Activated CD8-positive, alpha-beta memory T cell treated with anti-CD3 and anti-CD28 coated beads, Interleukin-2, amount 50 U/mL, for 24 hours (primary cell): Measurements from ENCODE around the gene PCDHGA7.
"Not testable (repeated sequence)": the region's sequence is repeated elsewhere in the genome, so short reads cannot be mapped to it uniquely, and the experiment has no call there.

Experiments
- DNase-seq: peaks from one replicate; pipeline ENCODE4 v3.0.0-alpha.2; 2020; ENCODE audit errors: extremely low read depth

Gene PCDHGA7

DNA sequence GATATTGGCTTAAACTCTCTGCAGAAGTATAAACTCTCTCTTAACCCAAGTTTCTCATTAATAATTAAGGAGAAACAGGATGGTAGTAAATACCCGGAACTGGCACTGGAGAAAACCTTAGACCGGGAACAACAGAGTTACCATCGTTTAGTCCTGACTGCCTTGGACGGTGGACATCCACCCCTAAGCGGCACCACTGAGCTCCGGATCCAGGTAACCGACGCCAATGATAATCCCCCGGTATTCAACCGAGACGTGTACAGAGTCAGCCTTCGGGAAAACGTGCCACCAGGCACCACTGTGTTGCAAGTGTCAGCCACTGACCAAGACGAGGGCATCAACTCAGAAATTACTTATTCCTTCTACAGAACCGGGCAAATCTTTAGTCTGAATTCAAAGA lies 16.1 kb downstream of the PCDHGA7 start:
- DNase-seq = no peak

DNA sequence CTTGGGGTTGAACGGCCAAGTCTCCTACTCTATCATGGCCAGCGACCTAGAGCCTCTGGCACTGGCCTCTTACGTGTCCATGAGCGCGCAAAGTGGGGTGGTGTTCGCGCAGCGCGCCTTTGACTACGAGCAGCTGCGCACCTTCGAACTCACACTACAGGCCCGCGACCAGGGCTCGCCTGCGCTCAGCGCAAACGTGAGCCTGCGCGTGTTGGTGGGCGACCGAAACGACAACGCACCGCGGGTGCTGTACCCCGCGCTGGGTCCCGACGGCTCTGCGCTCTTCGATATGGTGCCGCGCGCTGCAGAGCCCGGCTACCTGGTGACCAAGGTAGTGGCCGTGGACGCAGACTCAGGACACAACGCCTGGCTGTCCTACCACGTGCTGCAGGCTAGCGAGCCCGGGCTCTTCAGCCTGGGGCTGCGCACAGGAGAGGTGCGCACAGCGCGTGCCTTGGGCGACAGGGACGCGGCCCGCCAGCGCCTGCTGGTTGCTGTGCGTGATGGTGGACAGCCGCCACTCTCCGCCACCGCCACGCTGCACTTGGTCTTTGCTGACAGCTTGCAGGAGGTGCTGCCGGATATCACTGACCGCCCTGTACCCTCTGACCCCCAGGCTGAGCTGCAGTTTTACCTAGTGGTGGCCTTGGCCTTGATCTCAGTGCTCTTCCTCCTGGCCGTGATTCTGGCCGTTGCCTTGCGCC lies 17.2 kb downstream of the PCDHGA7 start:
- DNase-seq = no peak

DNA sequence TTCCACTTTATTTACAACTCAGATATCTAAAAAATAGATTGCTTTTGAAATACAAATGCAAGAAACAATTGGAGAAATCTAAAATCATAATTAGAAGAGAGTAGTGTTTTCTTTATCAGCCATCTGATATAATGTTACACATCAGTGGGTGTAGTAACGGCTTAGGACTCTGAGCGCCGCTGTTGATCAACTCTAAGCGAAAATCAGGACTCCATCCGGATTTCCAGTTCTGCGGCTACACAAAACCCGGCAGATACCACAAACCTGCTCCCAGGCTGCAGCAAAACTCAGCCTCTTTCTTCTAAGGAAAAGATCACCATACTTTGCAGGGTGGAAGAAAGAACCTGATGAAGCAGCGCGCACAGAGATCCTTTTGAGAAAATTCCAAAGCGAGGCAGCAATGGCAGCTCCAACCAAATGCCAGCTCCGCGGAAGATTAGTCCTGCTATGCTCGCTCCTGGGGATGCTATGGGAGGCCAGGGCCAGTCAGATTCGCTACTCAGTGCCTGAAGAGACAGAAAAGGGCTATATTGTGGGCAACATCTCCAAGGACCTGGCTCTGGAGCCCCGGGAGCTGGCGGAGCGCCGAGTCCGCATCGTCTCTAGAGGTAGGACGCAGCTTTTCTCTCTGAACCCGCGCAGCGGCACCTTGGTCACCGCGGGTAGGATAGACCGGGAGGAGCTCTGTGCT lies 20.2 kb downstream of the PCDHGA7 start, which contains the start of gene PCDHGA9:
Gene PCDHGA9 (plus strand): TSS at position 226 of the 691 bp plus-strand sequence. CDS start 175 bp downstream, at position 401.
- DNase-seq = no peak

DNA sequence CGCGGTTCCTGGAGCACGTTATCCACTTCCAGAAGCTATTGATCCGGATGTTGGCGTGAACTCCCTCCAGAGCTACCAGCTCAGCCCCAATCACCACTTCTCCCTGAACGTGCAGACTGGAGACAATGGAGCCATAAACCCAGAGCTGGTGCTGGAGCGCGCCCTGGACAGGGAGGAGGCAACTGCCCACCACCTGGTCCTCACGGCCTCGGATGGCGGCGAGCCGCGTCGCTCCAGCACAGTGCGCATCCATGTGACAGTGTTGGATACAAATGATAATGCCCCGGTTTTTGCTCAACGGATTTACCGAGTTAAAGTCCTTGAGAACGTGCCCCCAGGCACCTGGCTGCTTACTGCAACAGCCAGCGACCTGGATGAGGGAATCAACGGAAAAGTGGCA lies 20.8 kb downstream of the PCDHGA7 start:
- no peak for DNase-seq

DNA sequence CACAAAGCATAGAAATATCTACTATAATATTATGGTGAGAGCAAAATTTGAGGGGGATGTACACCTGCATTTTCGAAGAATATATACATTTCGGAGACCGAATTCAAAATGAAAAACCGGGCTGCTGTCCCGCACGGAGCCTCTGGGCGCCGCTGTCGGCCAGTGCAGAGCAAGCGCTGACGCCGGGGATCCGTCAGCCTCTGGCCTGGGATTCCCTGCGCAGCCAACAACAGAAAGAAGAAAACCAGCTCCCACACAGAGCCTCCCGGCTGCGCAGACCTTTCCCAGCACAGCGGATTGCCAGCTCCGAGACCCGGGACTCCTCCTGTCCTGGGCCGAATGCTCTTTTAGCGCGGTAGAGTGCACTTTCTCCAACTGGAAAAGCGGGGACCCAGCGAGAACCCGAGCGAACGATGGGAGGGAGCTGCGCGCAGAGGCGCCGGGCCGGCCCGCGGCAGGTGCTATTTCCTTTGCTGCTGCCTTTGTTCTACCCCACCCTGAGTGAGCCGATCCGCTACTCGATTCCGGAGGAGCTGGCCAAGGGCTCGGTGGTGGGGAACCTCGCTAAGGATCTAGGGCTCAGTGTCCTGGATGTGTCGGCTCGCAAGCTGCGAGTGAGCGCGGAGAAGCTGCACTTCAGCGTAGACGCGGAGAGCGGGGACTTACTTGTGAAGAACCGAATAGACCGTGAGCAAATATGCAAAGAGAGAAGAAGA lies 25.4 kb downstream of the PCDHGA7 start, which contains the start of gene PCDHGB6:
Gene PCDHGB6 (plus strand): TSS at position 232 of the 716 bp plus-strand sequence. CDS start 182 bp downstream, at position 414.
- DNase-seq = not testable (repeated sequence)

DNA sequence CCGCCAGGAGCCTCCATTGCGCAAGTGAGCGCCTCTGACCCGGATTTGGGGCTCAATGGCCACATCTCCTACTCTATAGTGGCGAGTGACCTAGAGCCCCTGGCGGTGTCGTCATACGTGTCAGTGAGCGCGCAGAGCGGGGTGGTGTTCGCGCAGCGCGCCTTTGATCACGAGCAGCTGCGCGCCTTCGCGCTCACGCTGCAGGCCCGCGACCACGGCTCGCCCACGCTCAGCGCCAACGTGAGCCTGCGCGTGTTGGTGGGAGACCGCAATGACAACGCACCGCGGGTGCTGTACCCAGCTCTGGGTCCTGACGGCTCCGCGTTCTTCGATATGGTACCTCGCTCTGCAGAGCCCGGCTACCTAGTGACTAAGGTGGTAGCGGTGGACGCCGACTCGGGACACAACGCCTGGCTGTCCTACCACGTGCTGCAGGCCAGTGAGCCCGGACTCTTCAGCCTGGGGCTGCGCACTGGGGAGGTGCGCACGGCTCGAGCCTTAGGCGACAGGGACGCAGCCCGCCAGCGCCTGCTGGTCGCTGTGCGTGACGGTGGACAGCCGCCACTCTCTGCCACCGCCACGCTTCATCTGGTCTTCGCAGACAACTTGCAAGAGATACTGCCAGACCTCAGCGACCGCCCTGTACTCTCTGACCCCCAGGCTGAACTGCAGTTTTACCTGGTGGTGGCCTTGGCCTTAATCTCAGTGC lies 27.2 kb downstream of the PCDHGA7 start:
- no peak for DNase-seq

DNA sequence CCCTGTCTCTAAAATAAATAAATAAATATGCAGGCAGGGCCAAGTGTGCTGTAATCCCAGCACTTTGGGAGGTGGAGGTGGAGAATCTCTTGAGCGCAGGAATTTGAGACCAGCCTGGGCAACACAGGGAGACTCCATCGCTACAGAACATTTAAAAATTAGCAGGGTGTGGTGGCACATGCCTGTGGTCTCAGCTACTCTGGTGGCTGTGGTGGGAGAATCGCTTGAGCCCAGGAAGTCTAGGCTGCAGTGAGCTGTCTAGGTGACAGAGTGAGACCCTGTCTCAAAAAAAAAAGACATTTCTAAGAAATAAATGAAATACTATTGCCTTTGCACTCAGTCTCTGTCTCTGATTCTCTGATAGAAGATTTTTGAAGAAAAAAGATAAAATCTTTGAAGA lies 29.0 kb downstream of the PCDHGA7 start:
- DNase-seq = no peak

DNA sequence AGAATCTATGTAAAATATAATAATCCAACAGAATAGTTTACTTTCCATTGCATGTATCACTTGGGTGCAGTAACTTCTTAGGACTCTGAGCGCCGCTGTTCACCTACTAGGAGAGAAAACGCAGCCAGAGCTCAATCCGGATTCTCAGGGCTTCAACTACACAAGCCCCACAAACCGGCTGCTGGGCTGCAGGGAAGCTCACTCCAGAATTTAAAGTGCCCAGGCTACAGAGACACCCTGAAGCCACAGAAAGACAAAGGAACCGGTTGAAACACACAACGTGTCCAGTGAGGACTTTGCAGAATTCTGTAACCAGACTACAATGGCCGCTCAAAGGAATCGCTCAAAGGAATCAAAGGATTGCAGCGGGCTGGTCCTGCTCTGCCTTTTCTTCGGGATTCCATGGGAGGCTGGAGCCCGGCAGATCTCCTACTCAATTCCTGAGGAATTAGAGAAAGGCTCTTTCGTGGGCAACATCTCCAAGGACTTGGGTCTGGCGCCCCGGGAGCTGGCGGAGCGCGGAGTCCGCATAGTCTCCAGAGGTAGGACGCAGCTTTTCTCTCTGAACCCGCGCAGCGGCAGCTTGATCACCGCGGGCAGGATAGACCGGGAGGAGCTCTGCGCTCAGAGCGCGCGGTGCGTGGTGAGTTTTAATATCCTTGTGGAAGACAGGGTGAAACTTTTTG lies 30.5 kb downstream of the PCDHGA7 start, which contains the start of gene PCDHGA10:
Gene PCDHGA10 (plus strand): TSS at position 134 of the 686 bp plus-strand sequence. CDS start 189 bp downstream, at position 323.
- DNase-seq = no peak

DNA sequence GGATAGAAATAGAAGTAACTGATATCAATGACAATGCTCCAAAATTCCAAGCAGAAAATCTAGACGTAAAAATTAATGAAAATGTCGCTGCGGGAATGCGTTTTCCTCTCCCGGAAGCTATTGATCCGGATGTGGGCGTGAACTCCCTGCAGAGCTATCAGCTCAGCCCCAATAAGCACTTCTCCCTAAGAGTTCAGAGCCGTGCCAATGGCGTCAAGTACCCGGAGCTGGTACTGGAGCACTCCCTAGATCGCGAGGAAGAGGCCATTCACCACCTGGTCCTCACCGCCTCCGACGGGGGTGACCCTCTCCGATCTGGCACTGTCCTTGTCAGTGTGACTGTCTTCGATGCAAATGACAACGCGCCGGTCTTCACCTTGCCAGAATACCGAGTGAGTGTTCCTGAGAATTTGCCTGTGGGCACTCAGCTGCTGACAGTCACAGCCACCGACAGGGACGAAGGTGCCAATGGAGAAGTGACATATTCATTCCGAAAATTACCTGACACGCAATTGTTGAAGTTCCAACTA lies 31.1 kb downstream of the PCDHGA7 start:
- no peak for DNase-seq

DNA sequence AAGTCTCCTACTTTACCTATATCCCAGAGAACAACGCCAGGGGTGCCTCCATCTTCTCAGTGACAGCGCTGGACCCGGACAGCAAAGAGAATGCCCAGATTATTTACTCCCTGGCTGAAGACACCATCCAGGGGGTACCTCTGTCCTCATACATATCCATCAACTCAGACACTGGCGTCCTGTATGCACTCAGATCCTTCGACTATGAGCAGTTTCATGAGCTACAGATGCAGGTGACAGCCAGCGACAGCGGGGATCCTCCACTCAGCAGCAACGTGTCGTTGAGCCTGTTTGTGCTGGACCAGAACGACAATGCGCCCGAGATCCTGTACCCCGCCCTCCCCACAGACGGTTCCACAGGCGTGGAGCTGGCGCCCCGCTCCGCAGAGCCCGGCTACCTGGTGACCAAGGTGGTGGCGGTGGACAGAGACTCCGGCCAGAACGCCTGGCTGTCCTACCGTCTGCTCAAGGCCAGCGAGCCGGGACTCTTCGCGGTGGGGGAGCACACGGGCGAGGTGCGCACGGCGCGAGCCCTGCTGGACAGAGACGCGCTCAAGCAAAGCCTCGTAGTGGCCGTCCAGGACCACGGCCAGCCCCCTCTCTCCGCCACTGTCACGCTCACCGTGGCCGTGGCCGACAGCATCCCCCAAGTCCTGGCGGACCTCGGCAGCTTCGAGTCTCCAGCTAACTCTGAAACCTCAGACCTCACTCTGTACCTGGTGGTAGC lies 32.2 kb downstream of the PCDHGA7 start:
- not testable (repeated sequence) for DNase-seq

DNA sequence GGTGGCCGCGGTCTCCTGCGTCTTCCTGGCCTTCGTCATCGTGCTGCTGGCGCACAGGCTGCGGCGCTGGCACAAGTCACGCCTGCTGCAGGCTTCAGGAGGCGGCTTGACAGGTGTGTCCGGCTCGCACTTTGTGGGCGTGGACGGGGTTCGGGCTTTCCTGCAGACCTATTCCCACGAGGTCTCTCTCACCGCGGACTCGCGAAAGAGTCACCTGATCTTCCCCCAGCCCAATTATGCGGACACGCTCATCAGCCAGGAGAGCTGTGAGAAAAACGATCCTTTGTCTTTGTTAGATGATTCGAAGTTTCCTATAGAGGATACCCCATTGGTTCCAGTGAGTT lies 32.7 kb downstream of the PCDHGA7 start:
- DNase-seq = not testable (repeated sequence)

DNA sequence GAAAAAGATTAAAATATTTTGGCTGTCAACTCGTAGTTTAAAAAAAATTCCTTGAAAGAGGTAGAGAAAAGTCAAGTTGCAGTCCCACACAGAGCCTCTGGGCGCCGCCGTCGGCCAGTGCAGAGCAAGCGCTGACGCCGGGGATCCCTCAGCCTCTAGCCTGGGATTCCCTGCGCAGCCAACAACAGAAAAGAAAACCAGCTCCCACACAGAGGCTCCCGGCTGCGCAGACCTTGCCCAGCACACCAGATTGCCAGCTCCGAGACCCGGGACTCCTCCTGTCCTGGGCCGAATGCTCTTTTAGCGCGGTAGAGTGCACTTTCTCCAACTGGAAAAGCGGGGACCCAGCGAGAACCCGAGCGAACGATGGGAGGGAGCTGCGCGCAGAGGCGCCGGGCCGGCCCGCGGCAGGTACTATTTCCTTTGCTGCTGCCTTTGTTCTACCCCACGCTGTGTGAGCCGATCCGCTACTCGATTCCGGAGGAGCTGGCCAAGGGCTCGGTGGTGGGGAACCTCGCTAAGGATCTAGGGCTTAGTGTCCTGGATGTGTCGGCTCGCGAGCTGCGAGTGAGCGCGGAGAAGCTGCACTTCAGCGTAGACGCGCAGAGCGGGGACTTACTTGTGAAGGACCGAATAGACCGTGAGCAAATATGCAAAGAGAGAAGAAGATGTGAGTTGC lies 35.1 kb downstream of the PCDHGA7 start, which contains the start of gene PCDHGB7:
Gene PCDHGB7 (plus strand): TSS at position 184 of the 679 bp plus-strand sequence. CDS start 183 bp downstream, at position 367.
- DNase-seq = not testable (repeated sequence)

DNA sequence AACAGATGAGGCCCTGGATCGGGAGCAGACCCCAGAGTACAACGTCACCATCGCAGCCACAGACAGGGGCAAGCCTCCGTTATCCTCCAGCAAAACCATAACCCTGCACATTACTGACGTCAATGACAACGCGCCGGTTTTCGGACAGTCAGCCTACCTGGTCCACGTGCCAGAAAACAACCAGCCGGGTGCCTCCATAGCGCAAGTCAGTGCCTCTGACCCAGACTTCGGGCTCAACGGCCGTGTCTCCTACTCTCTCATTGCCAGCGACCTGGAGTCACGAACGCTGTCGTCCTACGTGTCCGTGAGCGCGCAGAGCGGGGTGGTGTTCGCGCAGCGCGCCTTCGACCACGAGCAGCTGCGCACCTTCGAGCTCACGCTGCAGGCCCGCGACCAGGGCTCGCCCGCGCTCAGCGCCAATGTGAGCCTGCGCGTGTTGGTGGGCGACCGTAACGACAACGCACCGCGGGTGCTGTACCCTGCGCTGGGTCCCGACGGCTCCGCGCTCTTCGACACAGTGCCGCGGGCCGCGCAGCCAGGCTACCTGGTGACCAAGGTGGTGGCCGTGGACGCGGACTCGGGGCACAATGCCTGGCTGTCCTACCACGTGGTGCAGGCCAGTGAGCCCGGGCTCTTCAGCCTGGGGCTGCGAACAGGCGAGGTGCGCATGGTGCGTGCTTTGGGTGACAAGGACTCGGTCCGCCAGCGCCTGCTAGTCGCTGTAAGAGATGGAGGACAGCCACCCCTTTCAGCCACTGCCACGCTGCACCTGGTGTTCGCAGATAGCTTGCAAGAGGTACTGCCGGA lies 36.7 kb downstream of the PCDHGA7 start:
- DNase-seq = no peak

DNA sequence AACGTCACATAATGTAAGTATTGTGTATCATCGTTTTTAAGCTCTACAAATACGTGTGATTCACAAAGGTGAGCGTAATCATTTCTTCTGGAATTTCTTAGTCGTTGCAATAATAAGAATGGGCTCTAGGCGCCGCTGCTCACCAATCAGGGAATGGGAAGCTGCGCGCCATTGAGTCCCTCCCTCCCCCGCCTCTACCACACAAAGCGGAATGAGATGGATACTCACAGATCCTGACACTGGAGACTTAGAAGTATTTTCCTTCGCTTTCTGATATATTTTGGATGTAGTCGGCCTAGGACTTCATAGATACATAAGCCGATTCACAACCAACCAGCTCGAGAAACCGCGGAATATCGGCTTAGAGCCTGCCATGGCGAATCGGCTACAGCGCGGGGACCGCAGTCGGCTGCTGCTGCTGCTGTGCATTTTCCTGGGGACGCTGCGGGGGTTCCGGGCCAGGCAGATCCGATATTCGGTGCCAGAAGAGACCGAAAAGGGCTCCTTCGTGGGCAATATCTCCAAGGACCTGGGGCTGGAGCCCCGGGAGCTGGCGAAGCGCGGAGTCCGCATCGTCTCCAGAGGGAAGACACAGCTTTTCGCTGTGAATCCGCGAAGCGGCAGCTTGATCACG lies 38.4 kb downstream of the PCDHGA7 start, which contains the start of gene PCDHGA11:
Gene PCDHGA11 (plus strand): TSS at position 197 of the 634 bp plus-strand sequence. CDS start 177 bp downstream, at position 374.
- DNase-seq = no peak

DNA sequence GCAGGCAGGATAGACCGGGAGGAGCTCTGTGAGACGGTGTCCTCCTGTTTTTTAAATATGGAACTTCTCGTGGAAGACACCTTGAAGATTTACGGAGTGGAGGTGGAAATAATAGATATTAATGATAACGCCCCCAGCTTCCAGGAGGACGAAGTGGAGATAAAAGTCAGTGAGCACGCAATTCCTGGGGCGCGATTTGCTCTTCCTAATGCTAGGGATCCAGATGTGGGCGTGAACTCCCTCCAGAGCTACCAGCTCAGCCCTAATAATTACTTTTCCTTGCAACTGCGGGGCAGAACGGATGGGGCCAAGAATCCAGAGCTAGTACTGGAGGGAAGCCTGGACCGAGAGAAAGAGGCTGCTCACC lies 38.9 kb downstream of the PCDHGA7 start:
- DNase-seq = no peak

DNA sequence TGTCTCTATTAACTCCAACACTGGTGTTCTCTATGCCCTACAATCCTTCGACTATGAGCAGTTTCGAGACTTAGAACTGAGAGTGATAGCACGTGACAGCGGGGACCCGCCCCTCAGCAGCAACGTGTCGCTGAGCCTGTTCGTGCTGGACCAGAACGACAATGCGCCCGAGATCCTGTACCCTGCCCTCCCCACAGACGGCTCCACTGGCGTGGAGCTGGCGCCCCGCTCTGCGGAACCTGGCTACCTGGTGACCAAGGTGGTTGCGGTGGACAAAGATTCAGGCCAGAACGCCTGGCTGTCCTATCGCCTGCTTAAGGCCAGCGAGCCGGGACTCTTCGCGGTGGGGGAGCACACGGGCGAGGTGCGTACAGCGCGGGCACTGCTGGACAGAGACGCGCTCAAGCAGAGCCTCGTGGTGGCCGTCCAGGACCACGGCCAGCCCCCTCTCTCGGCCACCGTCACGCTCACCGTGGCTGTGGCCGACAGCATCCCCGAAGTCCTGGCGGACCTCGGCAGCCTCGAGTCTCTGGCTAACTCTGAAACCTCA lies 40.3 kb downstream of the PCDHGA7 start:
- no peak for DNase-seq

DNA sequence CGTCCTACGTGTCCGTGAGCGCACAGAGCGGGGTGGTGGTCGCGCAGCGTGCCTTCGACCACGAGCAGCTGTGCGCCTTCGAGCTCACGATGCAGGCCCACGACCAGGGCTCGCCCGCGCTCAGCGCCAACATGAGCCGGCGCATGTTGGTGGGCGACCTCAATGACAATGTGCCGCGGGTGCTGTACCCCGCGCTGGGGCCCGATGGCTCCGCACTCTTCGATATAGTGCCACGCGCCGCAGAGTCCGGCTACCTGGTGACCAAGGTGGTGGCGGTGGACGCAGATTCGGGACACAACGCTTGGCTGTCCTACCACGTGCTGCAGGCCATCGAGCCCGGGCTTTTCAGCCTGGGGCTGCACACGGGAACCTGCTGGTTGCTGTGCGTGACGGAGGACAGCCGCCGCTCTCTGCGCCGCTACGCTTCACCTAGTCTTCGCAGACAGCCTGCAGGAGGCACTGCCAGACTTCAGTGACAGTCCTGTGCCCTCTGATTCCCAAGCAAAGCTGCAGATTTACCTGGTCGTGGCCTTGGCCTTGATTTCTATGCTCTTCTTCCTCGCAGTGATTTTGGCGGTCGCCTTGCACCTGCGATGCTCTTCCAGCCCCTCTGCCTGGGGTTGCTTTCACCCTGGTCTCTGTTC lies 45.4 kb downstream of the PCDHGA7 start:
- no peak for DNase-seq
